Body of pancreas (tissue), 4 donors: ENCODE results near the gene AQP2.

Experiments used
- CTCF ChIP-seq, 7 experiments: fragments of 450-650 bp in 4 of 7; fragments of 200-600 bp in 3 of 7; sonication (generic) in 3 of 7; IDR thresholded peaks; one replicate each; pipeline ENCODE4 v1.5.1; 2016 to 2019; ENCODE audit warnings: antibody characterized with exemption in 7 of 7
- POLR2A ChIP-seq, 3 donors: fragments of 450-650 bp; IDR thresholded peaks; one replicate each; pipeline ENCODE4 v1.6.1; 2016; ENCODE audit warnings: antibody characterized with exemption in 3 of 3, mild to moderate bottlenecking in 2 of 3

DNA sequence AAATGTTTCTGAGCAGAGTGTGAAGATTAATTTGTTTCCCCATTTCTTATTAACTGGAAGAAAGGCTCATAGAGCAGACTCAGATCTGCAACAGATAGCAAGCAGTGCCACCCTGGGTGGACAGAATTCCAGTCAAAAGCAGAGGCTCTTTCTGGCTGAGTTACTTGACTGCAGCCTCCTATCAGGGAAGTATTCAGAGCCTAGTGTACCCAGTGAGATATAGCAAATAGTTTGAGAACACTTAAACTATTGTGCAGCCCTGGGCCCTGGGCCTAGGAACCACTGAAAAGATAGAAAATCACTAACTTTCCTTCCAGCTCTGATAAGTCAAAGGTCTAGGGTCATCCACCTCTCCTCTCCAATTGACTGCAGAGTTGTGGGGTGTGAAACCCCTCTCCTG is 11.2 kb upstream of the AQP2 start:
- TF ChIP-seq CTCF (IDR thresholded peaks at IDR 0.05) (no peak), POLR2A (IDR thresholded peaks at IDR 0.05) (no peak)
